ENCODE measurements around the gene GYPC.

Gene GYPC

DNA sequence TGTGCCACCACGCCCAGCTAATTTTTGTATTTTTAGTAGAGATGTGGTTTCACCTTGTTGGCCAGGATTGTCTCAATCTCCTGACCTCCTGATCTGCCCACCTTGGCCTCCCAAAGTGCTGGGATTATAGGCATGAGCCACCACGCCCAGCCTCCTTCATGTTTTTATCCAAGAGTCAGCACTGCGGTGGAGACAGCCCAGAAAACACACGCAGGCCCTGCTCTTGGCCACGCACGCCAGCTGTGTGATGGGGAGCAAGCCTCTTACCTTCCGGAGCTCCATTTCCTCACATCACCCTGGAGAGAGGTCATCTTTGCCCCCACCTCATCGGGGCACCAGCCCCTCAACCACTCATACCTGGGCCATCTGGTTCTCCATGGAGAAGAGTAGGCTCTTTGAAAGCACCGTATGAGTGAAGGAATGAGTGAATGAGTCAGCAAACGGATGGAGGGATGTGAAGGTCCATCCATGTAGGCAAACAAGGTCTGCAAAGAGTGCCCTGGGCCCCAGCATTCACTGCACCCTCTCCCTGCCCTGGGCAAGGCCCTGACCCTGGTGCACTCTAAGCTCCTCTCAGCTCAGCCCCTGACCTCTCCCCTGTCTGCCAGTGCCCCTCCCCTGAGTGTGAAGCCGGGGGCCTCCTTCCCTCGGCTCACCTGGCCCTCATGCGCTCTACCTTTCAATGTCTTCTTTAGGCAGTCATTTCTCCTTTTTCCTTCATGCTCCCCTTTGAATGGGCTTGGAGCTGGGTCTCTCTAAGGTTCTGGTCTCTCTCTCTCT lies 7.4 kb downstream of the GYPC start:
- Histone ChIP-seq H3K4me3 (ENCODE audit: low read depth, low read length, poor library complexity, severe bottlenecking) (no peak overlapping the region), H3K4me1 (ENCODE audit: insufficient read depth, low read length, severe bottlenecking) (no peaks in the 10 kb centered on the region), H3K4me2 (ENCODE audit: low read length) (no peak overlapping the region), H3F3A (ENCODE audit: insufficient read depth, low read length) (no peaks in the 10 kb centered on the region), H4K20me1 (ENCODE audit: insufficient read depth, low read length) (no peaks in the 10 kb centered on the region), H3K36me3 (ENCODE audit: insufficient read depth, low read length) (no peaks in the 10 kb centered on the region), H3K79me2 (ENCODE audit: insufficient read depth, low read length) (no peaks in the 10 kb centered on the region), H3K27me3 (ENCODE audit: insufficient read depth, low read length) (no peaks in the 10 kb centered on the region), H2AFZ (ENCODE audit: low read length) (no peak overlapping the region), H3K27ac (ENCODE audit: low read depth, low read length, poor library complexity, severe bottlenecking) (no peak overlapping the region), H3K9ac (ENCODE audit: low read length) (no peak overlapping the region), H3K9me2 (ENCODE audit: low read depth, low read length) (no peaks in the 10 kb centered on the region), H3K9me3 (ENCODE audit: low read length) (no peaks in the 10 kb centered on the region)
- TF ChIP-seq, protein P1, sequence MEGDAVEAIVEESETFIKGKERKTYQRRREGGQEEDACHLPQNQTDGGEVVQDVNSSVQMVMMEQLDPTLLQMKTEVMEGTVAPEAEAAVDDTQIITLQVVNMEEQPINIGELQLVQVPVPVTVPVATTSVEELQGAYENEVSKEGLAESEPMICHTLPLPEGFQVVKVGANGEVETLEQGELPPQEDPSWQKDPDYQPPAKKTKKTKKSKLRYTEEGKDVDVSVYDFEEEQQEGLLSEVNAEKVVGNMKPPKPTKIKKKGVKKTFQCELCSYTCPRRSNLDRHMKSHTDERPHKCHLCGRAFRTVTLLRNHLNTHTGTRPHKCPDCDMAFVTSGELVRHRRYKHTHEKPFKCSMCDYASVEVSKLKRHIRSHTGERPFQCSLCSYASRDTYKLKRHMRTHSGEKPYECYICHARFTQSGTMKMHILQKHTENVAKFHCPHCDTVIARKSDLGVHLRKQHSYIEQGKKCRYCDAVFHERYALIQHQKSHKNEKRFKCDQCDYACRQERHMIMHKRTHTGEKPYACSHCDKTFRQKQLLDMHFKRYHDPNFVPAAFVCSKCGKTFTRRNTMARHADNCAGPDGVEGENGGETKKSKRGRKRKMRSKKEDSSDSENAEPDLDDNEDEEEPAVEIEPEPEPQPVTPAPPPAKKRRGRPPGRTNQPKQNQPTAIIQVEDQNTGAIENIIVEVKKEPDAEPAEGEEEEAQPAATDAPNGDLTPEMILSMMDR (IDR thresholded peaks at IDR 0.05; ENCODE audit: low read length), result no peak
- no peak for TF ChIP-seq EZH2 (IDR thresholded peaks at IDR 0.05; ENCODE audit: borderline replicate concordance, low read length)

DNA sequence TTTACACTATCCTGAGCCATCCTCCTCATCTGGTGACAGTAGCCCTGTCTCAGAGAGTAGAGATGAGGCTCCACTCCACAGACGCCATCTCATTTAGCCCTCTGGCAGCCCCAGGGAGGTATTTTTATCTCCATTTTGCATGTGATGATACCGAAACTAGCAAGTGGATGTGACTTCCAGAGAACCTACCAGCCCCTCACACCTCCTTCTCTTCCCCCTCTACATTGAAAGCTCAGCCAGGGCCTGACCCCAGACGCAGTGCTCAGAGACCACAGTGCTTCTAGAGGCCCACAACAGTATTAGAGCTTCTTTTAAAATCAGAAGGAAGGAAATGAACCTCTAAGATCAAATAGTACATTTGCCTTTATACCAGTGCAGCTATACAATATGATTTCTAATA lies 8.3 kb downstream of the GYPC start:
- no peaks in the 10 kb centered on the region for H3K9me2 ChIP-seq (ENCODE audit: low read depth, low read length)
- no peak overlapping the region for H3K9ac ChIP-seq (ENCODE audit: low read length)
- no peaks in the 10 kb centered on the region for H3K27me3 ChIP-seq (ENCODE audit: insufficient read depth, low read length)
- no peaks in the 10 kb centered on the region for H3K36me3 ChIP-seq (ENCODE audit: insufficient read depth, low read length)
- no peaks in the 10 kb centered on the region for H3K4me1 ChIP-seq (ENCODE audit: insufficient read depth, low read length, severe bottlenecking)
- H4K20me1 ChIP-seq (ENCODE audit: insufficient read depth, low read length), result no peaks in the 10 kb centered on the region
- TF ChIP-seq, protein P1 (IDR thresholded peaks at IDR 0.05; ENCODE audit: low read length), result no peak
- TF ChIP-seq EZH2 (IDR thresholded peaks at IDR 0.05; ENCODE audit: borderline replicate concordance, low read length), result no peak
- H3K79me2 ChIP-seq (ENCODE audit: insufficient read depth, low read length), result no peaks in the 10 kb centered on the region
- H3K4me2 ChIP-seq (ENCODE audit: low read length), result no peak overlapping the region
- H3K4me3 ChIP-seq (ENCODE audit: low read depth, low read length, poor library complexity, severe bottlenecking), result no peak overlapping the region
- no peaks in the 10 kb centered on the region for H3K9me3 ChIP-seq (ENCODE audit: low read length)
- no peak overlapping the region for H3K27ac ChIP-seq (ENCODE audit: low read depth, low read length, poor library complexity, severe bottlenecking)
- H2AFZ ChIP-seq (ENCODE audit: low read length), result no peak overlapping the region
- H3F3A ChIP-seq (ENCODE audit: insufficient read depth, low read length), result no peaks in the 10 kb centered on the region

DNA sequence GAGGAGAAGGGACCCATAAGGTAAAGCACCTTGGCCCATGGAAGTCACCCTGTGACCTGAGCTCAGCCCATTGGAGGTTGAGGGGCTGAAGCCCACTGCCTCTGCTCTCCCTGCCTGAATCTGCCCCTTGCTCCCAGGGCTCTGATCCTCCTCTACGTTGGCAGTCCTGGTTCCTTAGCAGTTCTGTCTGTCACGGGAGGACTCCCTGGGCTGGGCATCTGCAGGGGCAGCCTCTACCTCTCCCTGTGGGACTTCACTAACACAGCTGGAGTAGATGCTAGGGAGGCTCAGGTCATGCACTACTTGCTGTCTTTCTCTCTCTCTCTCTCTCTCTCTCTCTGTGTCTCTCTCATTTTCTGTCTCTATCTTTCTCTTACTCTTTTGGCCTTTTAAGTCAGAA lies 8.7 kb downstream of the GYPC start:
- H2AFZ ChIP-seq (ENCODE audit: low read length), result no peak overlapping the region
- H3K9me3 ChIP-seq (ENCODE audit: low read length), result no peaks in the 10 kb centered on the region
- H3K9ac ChIP-seq (ENCODE audit: low read length), result no peak overlapping the region
- no peak overlapping the region for H3K4me2 ChIP-seq (ENCODE audit: low read length)
- no peak overlapping the region for H3K27ac ChIP-seq (ENCODE audit: low read depth, low read length, poor library complexity, severe bottlenecking)
- no peaks in the 10 kb centered on the region for H3K79me2 ChIP-seq (ENCODE audit: insufficient read depth, low read length)
- no peaks in the 10 kb centered on the region for H3K9me2 ChIP-seq (ENCODE audit: low read depth, low read length)
- H4K20me1 ChIP-seq (ENCODE audit: insufficient read depth, low read length), result no peaks in the 10 kb centered on the region
- no peaks in the 10 kb centered on the region for H3K27me3 ChIP-seq (ENCODE audit: insufficient read depth, low read length)
- H3F3A ChIP-seq (ENCODE audit: insufficient read depth, low read length), result no peaks in the 10 kb centered on the region
- TF ChIP-seq, protein P1 (IDR thresholded peaks at IDR 0.05; ENCODE audit: low read length), result no peak
- TF ChIP-seq EZH2 (IDR thresholded peaks at IDR 0.05; ENCODE audit: borderline replicate concordance, low read length), result no peak
- H3K4me3 ChIP-seq (ENCODE audit: low read depth, low read length, poor library complexity, severe bottlenecking), result no peak overlapping the region
- no peaks in the 10 kb centered on the region for H3K36me3 ChIP-seq (ENCODE audit: insufficient read depth, low read length)
- H3K4me1 ChIP-seq (ENCODE audit: insufficient read depth, low read length, severe bottlenecking), result no peaks in the 10 kb centered on the region
